Peyer's patch (tissue), 4 donors: Measurements from ENCODE around the gene SLC25A22. TPM values are rescaled to one million over a fixed set of nuclear protein-coding genes. Genes with fewer than 3 reads are reported as not detected.

ENCODE experiments used
- DNase-seq, 3 donors: peaks; one replicate each; pipeline ENCODE4 v3.0.0-alpha.2; 2017 to 2019
- H3K27ac ChIP-seq, 4 donors: fragments of 200-600 bp; sonication (generic); one replicate each; pipeline ENCODE4 v1.5.1; 2016 to 2019
- H3K27me3 ChIP-seq, 2 donors: fragments of 200-600 bp; sonication (generic); one replicate each; pipeline ENCODE4 v1.5.1; 2019
- H3K36me3 ChIP-seq, 3 donors: fragments of 200-600 bp; sonication (generic); one replicate each; pipeline ENCODE4 v1.5.1; 2016 to 2019
- H3K4me1 ChIP-seq, 4 donors: fragments of 200-600 bp; sonication (generic); one replicate each; pipeline ENCODE4 v1.5.1; 2016 to 2019
- H3K4me3 ChIP-seq, 4 donors: fragments of 200-600 bp; sonication (generic); 1 replicate in 3 of 4; 2 replicates in 1 of 4; pipeline ENCODE4 v1.5.1; 2016 to 2019; ENCODE audit warnings: mild to moderate bottlenecking in 1 of 4
- H3K9me3 ChIP-seq, 4 donors: fragments of 200-600 bp; sonication (generic); one replicate each; pipeline ENCODE4 v1.5.1; 2016 to 2019; ENCODE audit warnings: mild to moderate bottlenecking in 1 of 4
- POLR2A ChIP-seq, 2 donors: fragments of 450-650 bp; IDR thresholded peaks; one replicate each; pipeline ENCODE4 v1.5.1; 2017; ENCODE audit warnings: antibody characterized with exemption in 2 of 2, mild to moderate bottlenecking in 2 of 2, moderate library complexity in 2 of 2
- total RNA-seq, 4 donors: library from RNA; depleted of rRNA; stranded (reverse); fragments of >200 nt; gene quantifications; one replicate each; pipeline ENCODE4 v1.1.0, GENCODE V29; 2016
- TF ChIP-seq, protein P1 (sequence below), 6 experiments: fragments of 450-650 bp in 4 of 6; fragments of 200-600 bp in 2 of 6; sonication (generic) in 1 of 6; IDR thresholded peaks; one replicate each; pipeline ENCODE4 v1.5.1; 2017 to 2019; ENCODE audit warnings: antibody characterized with exemption in 6 of 6, mild to moderate bottlenecking in 3 of 6, moderate library complexity in 1 of 6

Gene SLC25A22
- total RNA-seq, 4 donors from 2014 or later = 14.2 to 22.0 (median 16.6) TPM

DNA sequence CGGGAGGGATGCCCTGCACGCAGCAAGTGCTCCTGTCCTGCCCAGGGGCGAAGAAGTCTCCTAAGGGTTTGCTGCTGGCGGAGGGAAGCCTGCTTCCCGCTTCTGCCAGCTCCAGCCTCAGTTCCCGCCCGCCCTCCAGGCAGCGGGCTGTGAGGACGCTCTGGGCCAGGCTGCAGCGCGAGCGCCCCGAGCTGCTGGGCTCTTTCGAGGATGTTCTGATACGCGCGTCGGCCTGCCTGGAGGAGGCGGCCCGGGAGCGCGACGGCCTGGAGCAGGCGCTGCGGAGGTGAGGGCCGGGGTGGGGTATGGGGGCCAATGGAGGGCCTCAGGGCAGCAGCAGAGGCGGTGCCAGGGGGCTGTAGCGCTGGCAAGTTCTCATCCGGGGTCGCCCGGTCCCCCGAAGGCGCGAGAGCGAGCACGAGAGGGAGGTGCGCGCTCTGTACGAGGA lies 31.8 kb upstream of the SLC25A22 start:
- Histone ChIP-seq H3K27ac (peak overlapping the region; percentile 11 to 85 (median 53)), H3K4me1 (peaks cover 23 to 92% (median 42%) of the 10 kb centered on the region in 4 donors), H3K4me3 (peak overlapping the region; percentile 33 to 49 (median 41)), H3K9me3 (no peaks in the 10 kb centered on the region), H3K27me3 (peaks cover 0 to 20% of the 10 kb centered on the region in 2 donors), H3K36me3 (peaks cover 0 to 8% (median 0%) of the 10 kb centered on the region in 3 donors)
- TF ChIP-seq, protein P1, sequence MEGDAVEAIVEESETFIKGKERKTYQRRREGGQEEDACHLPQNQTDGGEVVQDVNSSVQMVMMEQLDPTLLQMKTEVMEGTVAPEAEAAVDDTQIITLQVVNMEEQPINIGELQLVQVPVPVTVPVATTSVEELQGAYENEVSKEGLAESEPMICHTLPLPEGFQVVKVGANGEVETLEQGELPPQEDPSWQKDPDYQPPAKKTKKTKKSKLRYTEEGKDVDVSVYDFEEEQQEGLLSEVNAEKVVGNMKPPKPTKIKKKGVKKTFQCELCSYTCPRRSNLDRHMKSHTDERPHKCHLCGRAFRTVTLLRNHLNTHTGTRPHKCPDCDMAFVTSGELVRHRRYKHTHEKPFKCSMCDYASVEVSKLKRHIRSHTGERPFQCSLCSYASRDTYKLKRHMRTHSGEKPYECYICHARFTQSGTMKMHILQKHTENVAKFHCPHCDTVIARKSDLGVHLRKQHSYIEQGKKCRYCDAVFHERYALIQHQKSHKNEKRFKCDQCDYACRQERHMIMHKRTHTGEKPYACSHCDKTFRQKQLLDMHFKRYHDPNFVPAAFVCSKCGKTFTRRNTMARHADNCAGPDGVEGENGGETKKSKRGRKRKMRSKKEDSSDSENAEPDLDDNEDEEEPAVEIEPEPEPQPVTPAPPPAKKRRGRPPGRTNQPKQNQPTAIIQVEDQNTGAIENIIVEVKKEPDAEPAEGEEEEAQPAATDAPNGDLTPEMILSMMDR (IDR thresholded peaks at IDR 0.05) = no peak
- TF ChIP-seq POLR2A (IDR thresholded peaks at IDR 0.05) = peak in 1 of 2 donors; percentile 41
- no peak for DNase-seq

DNA sequence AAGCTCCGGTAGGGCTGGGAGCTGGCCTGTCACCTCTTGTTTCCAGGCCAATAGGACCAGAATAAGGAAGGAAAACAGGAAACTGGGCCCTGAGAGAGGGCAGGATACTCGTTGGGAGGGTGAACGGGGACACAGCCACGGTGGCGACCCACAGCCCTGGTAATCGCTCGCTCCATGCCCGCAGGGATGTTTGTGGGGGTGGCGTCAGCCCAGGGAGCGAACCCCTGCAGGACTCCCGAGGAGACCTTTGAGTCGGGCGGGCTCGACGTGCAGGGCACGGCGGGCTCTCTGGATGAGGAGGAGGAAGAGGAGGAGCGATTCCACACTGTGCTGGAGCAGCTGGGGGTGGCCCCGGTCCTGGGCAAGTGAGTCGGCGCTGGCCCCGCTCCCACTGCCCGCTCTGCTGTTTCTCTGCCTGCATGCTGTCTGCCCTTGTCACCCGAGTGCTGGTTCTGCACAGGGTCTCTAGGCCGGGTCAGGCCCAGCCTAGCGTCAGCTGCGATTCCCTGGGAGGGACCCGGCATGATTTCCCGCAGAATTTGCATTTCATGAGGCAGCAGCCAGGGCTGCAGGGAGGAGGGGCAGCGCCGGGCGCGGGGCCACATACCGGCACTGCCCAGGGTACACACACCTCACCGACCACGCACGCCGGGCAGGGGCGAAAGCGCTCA lies 31.2 kb upstream of the SLC25A22 start:
- H3K27me3 ChIP-seq = peaks cover 0 to 20% of the 10 kb centered on the region in 2 donors
- peak overlapping the region; percentile 33 to 49 (median 41) for H3K4me3 ChIP-seq
- H3K36me3 ChIP-seq = peaks cover 0 to 14% (median 0%) of the 10 kb centered on the region in 3 donors
- TF ChIP-seq, protein P1 (IDR thresholded peaks at IDR 0.05) = no peak
- no peak for TF ChIP-seq POLR2A (IDR thresholded peaks at IDR 0.05)
- H3K27ac ChIP-seq = peak overlapping the region; percentile 81 to 94 (median 85)
- DNase-seq = peak in 2 of 3 donors; percentile 65 to 72
- no peaks in the 10 kb centered on the region for H3K9me3 ChIP-seq
- H3K4me1 ChIP-seq = peaks cover 19 to 87% (median 42%) of the 10 kb centered on the region in 4 donors

DNA sequence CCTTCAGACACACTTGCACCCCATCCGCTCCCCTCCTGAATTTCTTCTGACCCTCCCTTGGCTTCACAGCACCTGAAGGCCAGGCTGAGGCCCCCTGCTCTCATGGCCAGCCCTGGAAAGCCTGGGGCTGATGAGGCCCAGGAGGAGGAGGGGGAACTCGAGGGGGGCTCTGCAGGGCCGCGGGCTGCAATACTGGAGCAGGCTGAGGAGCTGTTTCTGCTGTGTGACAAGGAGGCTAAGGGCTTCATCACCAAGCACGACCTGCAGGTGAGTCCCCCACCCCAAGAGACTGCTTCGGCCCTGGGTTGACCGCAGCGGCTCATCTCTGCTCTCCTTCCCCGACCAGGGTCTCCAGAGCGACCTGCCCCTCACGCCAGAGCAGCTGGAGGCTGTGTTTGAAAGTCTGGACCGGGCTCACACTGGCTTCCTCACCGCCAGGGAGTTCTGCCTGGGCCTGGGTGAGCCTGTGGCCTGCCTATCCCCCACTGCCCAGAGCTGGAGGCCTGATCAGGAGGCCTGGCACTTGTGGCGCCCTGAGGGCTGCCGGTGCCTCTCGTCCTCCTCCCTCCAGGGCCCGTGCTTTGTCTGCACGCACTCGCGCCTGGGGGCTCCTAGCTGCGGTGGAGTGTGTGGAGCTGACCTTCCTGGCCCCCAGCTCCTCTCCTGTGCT lies 30.6 kb upstream of the SLC25A22 start:
- TF ChIP-seq, protein P1 (IDR thresholded peaks at IDR 0.05) = no peak
- TF ChIP-seq POLR2A (IDR thresholded peaks at IDR 0.05) = no peak
- H3K4me1 ChIP-seq = peaks cover 18 to 80% (median 42%) of the 10 kb centered on the region in 4 donors
- peaks cover 0 to 20% of the 10 kb centered on the region in 2 donors for H3K27me3 ChIP-seq
- DNase-seq = no peak
- H3K9me3 ChIP-seq = no peaks in the 10 kb centered on the region
- peak overlapping the region; percentile 81 to 94 (median 85) for H3K27ac ChIP-seq
- H3K4me3 ChIP-seq = peak overlapping the region in 2 of 4 donors; percentile 39 to 49
- peaks cover 0 to 21% (median 0%) of the 10 kb centered on the region in 3 donors for H3K36me3 ChIP-seq

DNA sequence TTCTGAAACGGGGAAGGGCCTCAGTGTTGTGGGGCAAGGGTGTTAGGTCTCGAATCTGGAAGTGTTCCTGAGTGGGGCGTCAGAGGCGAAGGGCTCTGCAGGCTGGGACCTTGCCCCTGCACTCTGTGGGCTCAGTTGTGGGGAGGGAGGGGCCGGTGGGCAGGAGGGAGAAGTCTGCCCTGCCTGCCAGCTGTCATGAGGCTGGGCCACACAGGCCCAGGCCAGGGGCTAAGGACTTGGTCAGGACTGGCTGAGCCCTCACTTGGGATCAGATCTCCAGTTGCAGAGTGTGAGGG lies 29.8 kb upstream of the SLC25A22 start, which contains the start of gene CRACR2B:
Gene CRACR2B, plus strand, starts transcription at position 23 of the 296 bp plus-strand sequence. CDS start 689 bp downstream, outside the sequence.
- Histone ChIP-seq H3K4me3 (peak within 1 kb of the TSS; percentile 55 to 73 (median 64)), H3K4me1 (peaks cover 18 to 77% (median 42%) of the 10 kb centered on the region in 4 donors), H3K36me3 (peaks cover 0 to 27% (median 0%) of the 10 kb centered on the region in 3 donors), H3K27me3 (peaks cover 0 to 20% of the 10 kb centered on the region in 2 donors), H3K27ac (peak within 1 kb of the TSS; percentile 81 to 94 (median 85)), H3K9me3 (no peaks in the 10 kb centered on the region)
- DNase-seq = peak in 2 of 3 donors; percentile 72 to 77
- TF ChIP-seq, protein P1 (IDR thresholded peaks at IDR 0.05) = no peak
- TF ChIP-seq POLR2A (IDR thresholded peaks at IDR 0.05) = peak in 1 of 2 donors; percentile 58

DNA sequence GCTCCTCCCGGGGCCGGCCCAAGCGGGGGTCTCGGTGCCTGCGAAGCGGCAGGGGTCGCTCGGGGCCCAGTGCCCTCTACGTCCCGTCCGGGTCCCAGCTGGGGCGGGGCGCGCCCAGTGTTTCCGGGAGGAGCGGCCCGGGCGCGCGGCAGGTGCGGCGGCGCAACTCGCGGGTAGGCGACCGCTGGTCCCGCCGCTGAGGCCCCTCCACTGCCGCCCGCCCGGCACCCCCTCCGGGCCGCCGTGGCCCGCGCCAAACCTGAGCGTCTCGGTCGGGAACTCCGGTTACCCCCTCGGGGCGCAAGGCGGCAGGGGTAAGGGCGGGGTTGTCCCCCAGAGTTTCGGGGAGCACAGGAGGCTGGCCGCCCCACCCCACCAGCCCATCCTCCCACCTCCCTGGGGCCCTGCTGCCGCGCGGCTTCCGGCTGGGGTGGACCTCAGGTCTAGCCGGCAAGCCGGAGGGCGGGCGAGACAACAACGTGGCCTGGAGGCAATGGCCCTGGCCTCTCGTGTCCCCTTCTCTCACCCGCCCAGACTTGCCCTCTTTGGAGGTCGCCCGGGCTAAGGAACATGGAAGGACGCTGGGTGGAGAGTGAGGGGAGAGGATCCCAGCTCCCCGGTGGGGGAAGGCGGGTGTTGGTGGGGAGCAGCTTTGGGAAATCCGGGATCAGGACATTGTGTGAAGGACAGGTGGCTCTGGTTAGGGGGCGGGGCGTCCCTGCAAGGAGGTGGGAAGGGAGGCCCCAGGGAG lies 29.2 kb upstream of the SLC25A22 start:
- peaks cover 0 to 20% of the 10 kb centered on the region in 2 donors for H3K27me3 ChIP-seq
- no peak for TF ChIP-seq POLR2A (IDR thresholded peaks at IDR 0.05)
- TF ChIP-seq, protein P1 (IDR thresholded peaks at IDR 0.05) = peak in 1 of 6 experiments; percentile 3
- peaks cover 18 to 75% (median 41%) of the 10 kb centered on the region in 4 donors for H3K4me1 ChIP-seq
- peak; percentile 65 to 82 (median 81) for DNase-seq
- peaks cover 0 to 29% (median 0%) of the 10 kb centered on the region in 3 donors for H3K36me3 ChIP-seq
- H3K27ac ChIP-seq = peak overlapping the region; percentile 81 to 94 (median 85)
- no peaks in the 10 kb centered on the region for H3K9me3 ChIP-seq
- peak overlapping the region; percentile 55 to 73 (median 64) for H3K4me3 ChIP-seq
